Adrenal gland (tissue), 5 donors: Measurements from ENCODE around the gene D2HGDH.

Experiments used
- POLR2A ChIP-seq, 2 donors: fragments of 450-650 bp; IDR thresholded peaks; one replicate each; pipeline ENCODE4 v1.6.1; 2017; ENCODE audit warnings: antibody characterized with exemption in 2 of 2, mild to moderate bottlenecking in 2 of 2, moderate library complexity in 1 of 2
- TF ChIP-seq, protein P1 (sequence below), 6 experiments: fragments of 450-650 bp in 4 of 6; fragments of 200-600 bp in 2 of 6; sonication (generic) in 1 of 6; IDR thresholded peaks; 1 replicate in 5 of 6; 2 replicates in 1 of 6; pipeline versions ENCODE4 v1.5.1 to v1.8.0; 2016 to 2021; ENCODE audit warnings: antibody characterized with exemption in 6 of 6, mild to moderate bottlenecking in 2 of 6, moderate library complexity in 1 of 6
- donor health status: DM: no; HTN: no; CAD: no.

DNA sequence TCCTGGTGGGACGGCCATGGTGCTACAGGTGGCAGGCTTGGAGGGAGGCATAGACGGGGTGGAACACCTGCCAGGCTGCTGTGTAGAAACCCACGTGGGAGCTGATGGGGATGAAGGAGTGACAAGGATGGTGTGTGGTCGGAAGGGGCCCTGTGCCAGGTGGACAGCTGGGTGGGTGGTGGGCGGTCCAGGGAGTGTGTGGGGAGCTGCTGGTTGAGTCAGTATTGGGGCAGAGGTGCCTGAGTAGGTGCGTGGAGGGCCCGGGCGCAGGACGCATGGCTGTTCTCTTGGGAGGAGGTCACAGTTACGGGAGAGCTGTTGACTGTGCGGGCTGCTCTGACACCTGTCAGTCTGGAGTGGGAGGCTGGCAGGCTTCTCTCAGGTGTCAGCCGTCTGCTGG lies 12.6 kb upstream of the D2HGDH start:
- TF ChIP-seq, protein P1, sequence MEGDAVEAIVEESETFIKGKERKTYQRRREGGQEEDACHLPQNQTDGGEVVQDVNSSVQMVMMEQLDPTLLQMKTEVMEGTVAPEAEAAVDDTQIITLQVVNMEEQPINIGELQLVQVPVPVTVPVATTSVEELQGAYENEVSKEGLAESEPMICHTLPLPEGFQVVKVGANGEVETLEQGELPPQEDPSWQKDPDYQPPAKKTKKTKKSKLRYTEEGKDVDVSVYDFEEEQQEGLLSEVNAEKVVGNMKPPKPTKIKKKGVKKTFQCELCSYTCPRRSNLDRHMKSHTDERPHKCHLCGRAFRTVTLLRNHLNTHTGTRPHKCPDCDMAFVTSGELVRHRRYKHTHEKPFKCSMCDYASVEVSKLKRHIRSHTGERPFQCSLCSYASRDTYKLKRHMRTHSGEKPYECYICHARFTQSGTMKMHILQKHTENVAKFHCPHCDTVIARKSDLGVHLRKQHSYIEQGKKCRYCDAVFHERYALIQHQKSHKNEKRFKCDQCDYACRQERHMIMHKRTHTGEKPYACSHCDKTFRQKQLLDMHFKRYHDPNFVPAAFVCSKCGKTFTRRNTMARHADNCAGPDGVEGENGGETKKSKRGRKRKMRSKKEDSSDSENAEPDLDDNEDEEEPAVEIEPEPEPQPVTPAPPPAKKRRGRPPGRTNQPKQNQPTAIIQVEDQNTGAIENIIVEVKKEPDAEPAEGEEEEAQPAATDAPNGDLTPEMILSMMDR (IDR thresholded peaks at IDR 0.05): no peak
- no peak for TF ChIP-seq POLR2A (IDR thresholded peaks at IDR 0.05)
